HepG2 (cell line): ENCODE results near the gene RNF38. TPM values are rescaled to one million over a fixed set of nuclear protein-coding genes. Genes with fewer than 3 reads are reported as not detected.

Source experiments
- ARNTL ChIP-seq: sonication (generic); formaldehyde crosslinking; IDR thresholded peaks from 2 replicates; pipeline ENCODE4 v1.4.0; 2020; ENCODE audit warnings: mild to moderate bottlenecking, missing genetic modification reagents
- CENPBD1 ChIP-seq: sonication (generic); formaldehyde crosslinking; IDR thresholded peaks from 2 replicates; pipeline ENCODE4 v1.8.0; 2022; ENCODE audit warnings: missing genetic modification reagents, low read depth, mild to moderate bottlenecking, borderline replicate concordance
- LRRFIP1 ChIP-seq: sonication (generic); formaldehyde crosslinking; conservative IDR thresholded peaks from 2 replicates; pipeline ENCODE4 v1.4.0; 2020; ENCODE audit warnings: missing genetic modification reagents
- STAT6 ChIP-seq: sonication (generic); formaldehyde crosslinking; IDR thresholded peaks from 2 replicates; pipeline ENCODE4 v1.4.0; 2020; ENCODE audit warnings: missing genetic modification reagents, mild to moderate bottlenecking, borderline replicate concordance
- ZNF609 ChIP-seq: sonication (generic); formaldehyde crosslinking; IDR thresholded peaks from 2 replicates; pipeline ENCODE4 v1.4.0; 2020; ENCODE audit warnings: mild to moderate bottlenecking, missing genetic modification reagents, borderline replicate concordance
- ZSCAN21 ChIP-seq: sonication (generic); formaldehyde crosslinking; IDR thresholded peaks from 2 replicates; pipeline ENCODE4 v1.8.0; 2022; ENCODE audit warnings: mild to moderate bottlenecking, missing genetic modification reagents, moderate library complexity, borderline replicate concordance
- polyA plus RNA-seq, 8 experiments: library from polyadenylated mRNA; depleted of rRNA in 3 of 8; stranded (reverse) in 7 of 8; unstranded in 1 of 8; fragments of >200 nt; fragmentation: Illumina TruSeq in 4 of 8; extraction: Trizol in 4 of 8; gene quantifications; 2 replicates each; pipeline versions ENCODE4 v1.2.1 to v1.2.3, GENCODE V29; 2011 to 2016; ENCODE audit warnings: low read depth in 4 of 8, missing spikeins in 1 of 8, mixed read lengths in 1 of 8; ENCODE audit not compliant: insufficient read depth in 1 of 8
- total RNA-seq, 5 experiments: library from RNA; depleted of rRNA; stranded (reverse); fragments of >200 nt; fragmentation: Illumina TruSeq; extraction: Trizol; gene quantifications; 2 replicates each; pipeline ENCODE4 v1.2.3, GENCODE V29; 2016; ENCODE audit warnings: low read depth in 1 of 5

Gene RNF38
- total and polyA plus RNA-seq, 2 of the 13 experiments (the other 11 are each of a cell fraction or from before 2014, with no cell fraction given): 9.1 to 32.1 TPM

GRCh38 chr9:36444203-36444602, 44.1 kb upstream of the RNF38 start (continued):
- TF ChIP-seq ZNF609: no peak
- TF ChIP-seq CENPBD1 (CRISPR knock-in tag): no peak
- no peak for TF ChIP-seq ZSCAN21 (CRISPR knock-in tag)
- TF ChIP-seq STAT6: no peak
- no peak for TF ChIP-seq LRRFIP1 (CRISPR knock-in tag)
- no peak for TF ChIP-seq ARNTL (CRISPR knock-in tag)
